Epidermal melanocyte (primary cell): ENCODE measurements around the gene DLL4.

Experiments used
- DNase-seq: peaks from one replicate; pipeline ENCODE4 v3.0.0; 2011; ENCODE audit warnings: low spot score; ENCODE audit not compliant: insufficient read length

DLL4 gene

DNA sequence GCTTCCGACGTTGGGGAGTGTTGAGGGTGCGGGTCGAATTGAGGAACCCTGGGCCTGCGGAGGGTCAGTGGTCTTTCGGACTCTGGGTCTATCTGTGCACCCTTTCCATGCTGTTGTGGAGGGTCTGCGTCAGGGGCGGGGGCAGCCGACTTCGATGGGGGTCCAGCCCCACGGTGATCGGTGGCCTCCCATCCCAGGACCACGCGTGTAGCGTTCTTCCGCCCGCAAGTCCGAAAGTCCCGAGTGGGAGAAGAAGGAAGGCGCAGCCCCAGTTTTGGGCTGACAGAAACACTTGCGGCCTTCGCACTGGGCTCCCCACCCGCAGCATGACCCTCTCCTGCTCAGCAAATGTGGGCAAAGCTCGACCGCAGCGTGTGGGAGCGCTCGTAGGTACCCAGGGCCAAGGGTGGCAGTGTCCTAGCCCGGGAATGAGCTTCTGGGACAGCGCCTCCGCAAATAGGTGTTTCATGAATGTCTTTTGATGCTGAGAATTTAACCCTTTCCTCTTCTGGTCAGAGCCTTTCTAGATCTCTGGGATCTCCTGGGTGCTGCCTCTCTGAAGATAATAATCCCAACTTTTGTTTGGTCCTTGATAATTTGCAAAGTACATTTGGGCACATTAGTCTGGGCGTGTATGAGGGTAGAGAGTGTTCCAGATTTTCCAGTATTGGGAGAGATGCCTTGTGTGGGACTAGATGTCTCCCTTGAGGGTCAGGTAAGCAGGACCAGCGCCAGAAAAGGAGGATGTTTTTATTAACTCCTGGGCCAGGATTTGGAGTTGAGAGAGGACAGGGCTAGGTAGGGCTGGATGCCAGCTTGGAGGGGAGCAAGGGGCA, 2.3 kb upstream of the DLL4 start:
- DNase-seq = no peak

DNA sequence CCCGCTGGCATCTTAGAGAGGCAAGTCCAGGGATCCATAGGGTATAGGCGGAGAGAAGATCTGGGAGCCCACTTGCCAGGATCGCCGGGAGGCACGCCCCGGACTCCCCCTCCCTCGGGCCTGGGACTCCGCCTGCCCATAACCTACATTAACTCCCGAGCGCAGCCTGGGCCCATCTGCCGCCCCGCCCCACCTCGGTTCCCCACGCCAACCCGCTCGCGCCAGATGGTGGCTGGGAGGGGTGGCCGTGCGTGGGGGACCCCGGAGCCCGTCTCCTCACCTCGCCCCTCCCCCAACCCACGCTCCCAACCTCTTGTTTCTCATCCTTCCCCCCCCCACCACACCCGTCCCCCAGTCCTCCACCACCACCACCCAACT, 1.7 kb upstream of the DLL4 start:
- DNase-seq = no peak

DNA sequence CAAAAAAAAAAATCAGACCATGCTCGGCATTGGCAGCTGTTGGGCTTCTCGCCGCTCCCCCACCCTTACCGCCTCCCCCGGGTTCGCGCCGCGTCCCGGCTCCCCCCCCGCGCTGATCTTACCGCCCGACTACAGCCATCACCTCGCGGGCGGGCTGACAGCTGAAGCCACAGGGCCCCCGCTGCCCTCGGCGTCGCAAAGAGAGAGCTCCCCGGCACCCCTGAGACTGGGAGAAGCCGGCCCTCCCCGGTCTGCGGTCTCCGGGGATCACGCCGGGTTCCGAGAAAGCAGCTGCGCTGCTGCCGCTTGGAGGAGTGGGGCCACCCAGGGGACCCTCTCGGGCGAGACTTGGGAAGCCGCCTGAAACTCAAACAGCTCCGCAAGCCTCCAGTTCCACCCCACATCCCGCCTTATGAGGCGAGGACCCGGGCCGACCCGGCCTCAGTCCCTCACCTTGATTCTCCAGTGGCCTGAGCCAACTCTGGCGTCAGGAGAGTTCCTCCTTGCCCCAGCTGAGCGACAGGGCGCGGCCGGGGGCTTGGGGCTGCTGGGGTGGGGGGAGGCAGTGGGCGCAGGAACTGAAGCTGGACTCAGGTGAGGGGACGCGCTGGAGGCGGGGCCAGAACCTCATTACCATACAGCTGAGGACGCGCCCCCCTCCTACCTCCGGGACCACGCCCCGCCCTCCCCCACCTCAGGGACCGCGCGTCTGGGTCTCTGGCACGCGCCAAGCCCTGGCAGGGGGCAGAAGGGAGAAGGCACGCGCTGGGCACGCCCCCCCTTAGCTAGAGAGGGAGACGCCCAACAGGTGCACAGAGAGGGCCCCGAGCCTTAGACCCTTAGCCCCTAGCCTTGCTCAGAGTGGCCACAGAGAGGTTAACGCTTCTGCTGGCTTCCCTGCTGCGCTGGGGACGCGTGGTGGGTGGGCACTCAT, 1.0 kb upstream of the DLL4 start:
- DNase-seq = no peak

DNA sequence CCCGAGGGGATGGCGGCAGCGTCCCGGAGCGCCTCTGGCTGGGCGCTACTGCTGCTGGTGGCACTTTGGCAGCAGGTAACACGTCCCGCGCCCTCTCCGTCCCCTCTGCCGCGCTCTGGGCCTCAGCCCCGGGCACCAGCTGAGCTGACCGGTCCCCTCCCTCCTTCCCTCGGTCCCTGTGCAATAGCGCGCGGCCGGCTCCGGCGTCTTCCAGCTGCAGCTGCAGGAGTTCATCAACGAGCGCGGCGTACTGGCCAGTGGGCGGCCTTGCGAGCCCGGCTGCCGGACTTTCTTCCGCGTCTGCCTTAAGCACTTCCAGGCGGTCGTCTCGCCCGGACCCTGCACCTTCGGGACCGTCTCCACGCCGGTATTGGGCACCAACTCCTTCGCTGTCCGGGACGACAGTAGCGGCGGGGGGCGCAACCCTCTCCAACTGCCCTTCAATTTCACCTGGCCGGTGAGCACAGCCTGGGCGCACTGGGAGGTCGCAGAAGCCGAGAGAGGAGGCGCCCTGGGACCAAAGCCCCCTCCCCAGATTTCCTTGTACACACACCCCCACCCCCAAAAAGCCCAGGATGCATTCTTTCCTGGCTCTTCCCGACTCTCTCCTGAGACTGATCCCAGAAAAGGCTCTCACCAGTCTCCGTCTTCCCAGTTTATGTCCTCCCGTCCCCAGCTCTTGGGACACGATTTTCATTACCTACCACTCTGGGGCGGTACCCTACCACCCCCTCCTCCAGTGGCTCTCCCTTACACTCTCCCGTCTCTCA, 705 bp downstream of the DLL4 start:
- no peak for DNase-seq

DNA sequence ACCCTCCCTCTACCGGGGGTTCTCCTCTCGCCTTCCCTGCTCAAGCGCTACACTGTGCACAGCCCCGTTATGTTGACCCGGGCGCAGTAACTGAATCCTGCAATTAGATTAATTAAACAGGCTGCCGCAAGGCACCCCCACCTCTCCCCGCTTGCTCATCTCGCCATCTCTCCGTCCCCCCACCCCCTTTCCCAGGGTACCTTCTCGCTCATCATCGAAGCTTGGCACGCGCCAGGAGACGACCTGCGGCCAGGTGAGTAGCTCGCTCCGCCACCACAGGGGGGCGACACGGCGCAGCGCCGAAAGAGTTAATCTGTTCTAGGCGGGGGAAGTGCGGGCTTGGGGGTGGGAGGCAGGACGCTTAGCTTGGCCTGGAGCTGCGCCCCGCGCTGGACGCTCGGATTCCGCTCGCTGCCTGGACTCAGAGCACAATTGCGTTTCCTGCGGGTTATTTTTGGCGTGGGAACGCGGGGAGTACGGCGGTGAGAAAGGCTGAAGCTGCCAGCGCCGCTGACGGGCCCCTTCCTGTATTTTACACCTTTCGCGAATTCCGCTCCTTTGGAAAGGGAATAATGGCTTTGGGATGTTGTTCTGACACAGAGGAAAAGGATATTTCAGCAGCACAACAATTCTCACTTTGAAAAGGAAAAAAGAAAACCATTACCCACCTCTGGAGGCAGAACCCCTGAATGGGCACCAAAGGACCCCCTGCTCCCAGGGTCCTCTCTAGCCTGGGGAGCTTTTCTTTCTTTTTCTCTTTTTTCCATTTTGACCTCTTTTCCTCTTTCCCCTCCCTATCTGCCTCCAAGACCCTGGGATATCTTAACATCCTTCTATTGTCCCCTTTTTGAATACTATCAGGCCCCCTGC, 1.5 kb downstream of the DLL4 start:
- DNase-seq = no peak

DNA sequence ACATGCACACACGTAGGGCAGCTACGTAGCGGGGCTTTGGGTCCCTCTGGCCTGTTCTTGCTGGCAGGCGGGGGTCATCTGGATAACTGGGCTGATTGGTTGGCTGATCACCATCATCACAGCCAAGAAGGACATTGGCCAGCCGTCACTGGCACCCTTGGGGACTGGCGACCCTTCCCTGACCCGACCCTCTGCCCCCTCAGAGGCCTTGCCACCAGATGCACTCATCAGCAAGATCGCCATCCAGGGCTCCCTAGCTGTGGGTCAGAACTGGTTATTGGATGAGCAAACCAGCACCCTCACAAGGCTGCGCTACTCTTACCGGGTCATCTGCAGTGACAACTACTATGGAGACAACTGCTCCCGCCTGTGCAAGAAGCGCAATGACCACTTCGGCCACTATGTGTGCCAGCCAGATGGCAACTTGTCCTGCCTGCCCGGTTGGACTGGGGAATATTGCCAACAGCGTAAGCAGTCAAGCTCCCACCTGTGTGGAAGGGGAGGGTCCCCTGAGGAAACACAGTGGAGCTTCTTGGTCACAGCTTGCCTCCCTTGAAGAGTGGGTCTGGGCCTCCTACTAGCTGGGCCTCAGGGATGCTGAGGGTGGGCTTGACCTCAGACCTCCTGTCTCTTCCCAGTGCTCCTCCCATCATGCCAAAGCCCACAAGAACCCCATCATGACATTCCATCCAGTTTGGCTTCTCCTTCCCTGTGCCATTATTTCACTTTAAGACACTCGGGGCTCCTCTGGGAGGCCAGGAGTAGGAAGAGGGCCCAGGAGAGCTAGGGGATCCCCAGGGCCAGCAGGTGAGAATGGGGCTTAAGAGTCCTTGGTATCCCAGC, 2.4 kb downstream of the DLL4 start:
- DNase-seq = no peak

DNA sequence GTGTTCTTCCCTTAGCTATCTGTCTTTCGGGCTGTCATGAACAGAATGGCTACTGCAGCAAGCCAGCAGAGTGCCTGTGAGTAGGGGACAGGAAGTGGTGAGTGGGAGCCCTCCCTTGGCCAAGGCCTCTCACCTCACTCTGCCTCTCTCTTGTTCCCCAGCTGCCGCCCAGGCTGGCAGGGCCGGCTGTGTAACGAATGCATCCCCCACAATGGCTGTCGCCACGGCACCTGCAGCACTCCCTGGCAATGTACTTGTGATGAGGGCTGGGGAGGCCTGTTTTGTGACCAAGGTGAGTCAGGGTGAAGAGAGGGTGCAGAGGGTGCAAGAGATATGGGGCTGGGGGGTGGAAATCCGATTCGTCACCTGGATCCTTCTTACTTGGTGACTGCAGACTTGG, 3.0 kb downstream of the DLL4 start:
- no peak for DNase-seq

DNA sequence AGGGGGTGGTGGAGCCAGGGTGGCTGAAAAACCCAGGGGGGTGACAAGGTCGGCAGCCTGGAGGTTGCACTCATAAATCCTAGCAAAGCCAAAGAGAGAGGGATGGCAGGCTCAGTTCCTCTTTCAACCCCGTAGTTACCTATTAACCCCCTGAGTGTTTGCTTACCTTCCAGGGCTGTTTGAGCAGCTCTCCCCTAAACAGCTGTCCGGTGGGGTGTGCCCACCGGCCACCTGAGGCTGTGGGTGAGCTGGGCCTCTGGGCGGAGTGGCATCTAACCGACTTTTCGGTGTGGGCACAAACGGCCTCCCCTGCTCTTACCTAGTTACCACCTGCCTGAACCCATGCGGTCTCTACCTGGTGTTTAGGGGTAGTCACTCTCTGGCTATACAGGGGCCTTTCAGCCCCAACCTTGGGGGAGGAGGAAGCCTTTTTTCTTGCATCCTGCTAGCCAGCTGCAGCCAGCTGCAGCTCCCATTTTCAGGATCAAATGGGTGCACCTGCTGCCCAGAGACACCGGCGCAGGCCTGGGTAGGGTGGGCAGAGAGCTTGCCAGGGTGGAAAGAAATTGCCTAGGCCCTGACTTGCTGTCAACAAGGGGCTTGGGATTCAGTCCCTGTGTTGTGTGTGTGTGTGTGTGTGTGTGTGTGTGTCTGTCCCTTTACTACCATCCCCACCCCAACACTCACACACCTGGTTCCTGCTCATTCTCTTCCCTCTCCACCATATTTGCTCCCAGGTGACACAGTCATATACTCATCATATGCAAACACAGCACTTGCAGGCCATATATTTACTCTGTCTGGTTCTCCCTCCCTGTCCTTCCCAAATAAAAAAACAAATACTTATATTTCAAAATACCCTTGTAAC, 3.7 kb downstream of the DLL4 start:
- no peak for DNase-seq

DNA sequence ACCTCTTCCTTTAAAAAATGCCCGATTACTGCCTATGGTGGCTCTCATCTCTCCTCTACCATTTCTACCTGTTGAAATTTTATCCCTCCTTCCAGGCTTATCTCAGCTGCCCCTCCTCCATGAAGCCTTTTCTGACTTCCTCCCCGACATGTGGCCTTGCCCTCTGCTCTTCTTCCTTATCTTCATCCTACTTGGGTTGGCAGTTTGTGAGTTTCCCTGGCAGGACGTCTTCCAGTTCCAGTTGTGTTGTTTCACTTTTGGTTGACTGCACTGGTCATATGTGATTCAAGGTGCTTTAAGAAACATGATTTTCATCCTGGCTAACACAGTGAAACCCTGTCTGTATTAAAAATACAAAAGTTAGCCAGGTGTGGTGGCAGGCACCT, 4.4 kb downstream of the DLL4 start:
- no peak for DNase-seq

DNA sequence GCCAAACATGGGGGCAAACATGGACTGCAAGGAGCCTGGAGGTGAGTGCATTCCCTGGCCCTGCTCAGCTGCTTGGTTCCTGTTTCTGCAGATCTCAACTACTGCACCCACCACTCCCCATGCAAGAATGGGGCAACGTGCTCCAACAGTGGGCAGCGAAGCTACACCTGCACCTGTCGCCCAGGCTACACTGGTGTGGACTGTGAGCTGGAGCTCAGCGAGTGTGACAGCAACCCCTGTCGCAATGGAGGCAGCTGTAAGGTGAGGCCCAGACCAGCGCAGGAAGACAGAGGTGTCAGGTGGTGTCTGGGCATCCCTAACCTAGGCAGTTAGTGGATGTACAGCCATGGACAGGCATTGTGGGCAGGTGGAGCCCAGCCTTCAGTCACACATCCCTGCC, 5.3 kb downstream of the DLL4 start:
- no peak for DNase-seq

DNA sequence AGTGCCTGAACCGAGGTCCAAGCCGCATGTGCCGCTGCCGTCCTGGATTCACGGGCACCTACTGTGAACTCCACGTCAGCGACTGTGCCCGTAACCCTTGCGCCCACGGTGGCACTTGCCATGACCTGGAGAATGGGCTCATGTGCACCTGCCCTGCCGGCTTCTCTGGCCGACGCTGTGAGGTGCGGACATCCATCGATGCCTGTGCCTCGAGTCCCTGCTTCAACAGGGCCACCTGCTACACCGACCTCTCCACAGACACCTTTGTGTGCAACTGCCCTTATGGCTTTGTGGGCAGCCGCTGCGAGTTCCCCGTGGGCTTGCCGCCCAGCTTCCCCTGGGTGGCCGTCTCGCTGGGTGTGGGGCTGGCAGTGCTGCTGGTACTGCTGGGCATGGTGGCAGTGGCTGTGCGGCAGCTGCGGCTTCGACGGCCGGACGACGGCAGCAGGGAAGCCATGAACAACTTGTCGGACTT, 7.1 kb downstream of the DLL4 start:
- DNase-seq = no peak

DNA sequence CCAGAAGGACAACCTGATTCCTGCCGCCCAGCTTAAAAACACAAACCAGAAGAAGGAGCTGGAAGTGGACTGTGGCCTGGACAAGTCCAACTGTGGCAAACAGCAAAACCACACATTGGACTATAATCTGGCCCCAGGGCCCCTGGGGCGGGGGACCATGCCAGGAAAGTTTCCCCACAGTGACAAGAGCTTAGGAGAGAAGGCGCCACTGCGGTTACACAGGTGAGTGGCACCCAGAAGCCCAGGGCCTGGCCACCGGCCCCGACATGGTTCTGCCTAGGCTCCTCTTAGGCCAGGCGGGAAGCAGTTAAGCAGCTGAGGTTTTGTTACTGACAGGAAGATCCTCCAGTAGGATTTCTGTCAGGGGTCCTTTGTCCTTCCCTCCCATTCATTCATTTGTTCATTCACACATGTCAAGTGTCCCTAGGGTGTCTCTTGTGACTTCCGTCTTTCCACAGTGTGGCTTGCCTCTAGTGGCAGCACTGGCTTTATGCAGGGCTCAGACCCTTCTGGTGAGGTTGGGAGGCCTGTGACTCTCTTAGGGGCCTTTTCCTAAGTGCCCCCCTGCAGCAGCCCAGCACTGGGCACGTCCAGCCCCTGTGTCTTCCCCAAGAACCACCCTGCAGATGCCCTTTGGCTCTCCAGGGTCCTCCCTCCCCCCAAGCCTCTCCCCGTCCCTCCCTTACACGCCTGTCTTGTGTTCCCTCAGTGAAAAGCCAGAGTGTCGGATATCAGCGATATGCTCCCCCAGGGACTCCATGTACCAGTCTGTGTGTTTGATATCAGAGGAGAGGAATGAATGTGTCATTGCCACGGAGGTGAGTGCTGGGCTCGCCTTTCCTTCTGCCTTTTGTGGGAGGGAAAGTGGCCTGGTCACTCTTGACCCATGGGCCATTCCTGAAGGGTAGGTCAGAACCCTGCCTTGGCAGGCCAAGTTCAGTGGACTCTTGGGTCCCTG, 7.8 kb downstream of the DLL4 start:
- no peak for DNase-seq

DNA sequence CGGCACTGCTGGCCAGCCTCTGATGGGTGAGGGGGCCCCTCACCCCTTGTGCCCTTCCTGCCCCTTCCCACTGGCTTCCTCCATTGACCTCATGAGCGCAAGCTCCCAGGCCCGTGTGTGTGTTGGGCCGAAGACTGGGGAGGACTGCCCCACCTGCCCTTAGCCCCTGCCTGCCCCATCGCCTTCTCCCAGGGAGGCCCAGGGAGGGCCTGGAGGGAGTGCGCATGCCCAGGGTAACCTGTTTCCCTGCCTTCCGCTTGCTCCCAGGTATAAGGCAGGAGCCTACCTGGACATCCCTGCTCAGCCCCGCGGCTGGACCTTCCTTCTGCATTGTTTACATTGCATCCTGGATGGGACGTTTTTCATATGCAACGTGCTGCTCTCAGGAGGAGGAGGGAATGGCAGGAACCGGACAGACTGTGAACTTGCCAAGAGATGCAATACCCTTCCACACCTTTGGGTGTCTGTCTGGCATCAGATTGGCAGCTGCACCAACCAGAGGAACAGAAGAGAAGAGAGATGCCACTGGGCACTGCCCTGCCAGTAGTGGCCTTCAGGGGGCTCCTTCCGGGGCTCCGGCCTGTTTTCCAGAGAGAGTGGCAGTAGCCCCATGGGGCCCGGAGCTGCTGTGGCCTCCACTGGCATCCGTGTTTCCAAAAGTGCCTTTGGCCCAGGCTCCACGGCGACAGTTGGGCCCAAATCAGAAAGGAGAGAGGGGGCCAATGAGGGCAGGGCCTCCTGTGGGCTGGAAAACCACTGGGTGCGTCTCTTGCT, 8.8 kb downstream of the DLL4 start:
- DNase-seq = no peak

DNA sequence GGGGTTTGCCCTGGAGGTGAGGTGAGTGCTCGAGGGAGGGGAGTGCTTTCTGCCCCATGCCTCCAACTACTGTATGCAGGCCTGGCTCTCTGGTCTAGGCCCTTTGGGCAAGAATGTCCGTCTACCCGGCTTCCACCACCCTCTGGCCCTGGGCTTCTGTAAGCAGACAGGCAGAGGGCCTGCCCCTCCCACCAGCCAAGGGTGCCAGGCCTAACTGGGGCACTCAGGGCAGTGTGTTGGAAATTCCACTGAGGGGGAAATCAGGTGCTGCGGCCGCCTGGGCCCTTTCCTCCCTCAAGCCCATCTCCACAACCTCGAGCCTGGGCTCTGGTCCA, 9.4 kb downstream of the DLL4 start:
- DNase-seq = no peak

DNA sequence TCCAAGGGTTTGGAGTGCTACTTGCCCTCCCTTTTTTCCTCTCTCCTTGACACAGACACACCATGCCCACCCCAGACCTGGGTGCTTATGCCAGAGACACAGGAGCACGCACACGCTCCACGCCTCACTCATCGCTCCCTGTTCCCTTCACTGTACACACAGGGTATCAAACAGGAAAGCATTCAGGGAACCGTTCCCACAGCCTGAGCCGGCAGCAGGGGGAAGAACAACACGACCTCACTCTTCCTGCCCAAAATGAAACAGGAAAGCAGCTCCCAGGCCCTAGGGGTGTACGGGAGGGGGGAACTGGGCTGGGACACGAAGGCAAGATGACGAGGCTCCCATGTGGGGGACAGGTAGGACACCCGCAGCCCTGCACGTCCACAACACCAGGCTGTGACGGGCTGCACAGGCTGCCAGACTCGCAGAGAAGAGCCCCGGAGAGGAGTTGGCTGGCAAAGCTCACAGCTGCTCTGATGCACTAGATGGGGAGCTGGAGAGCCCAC, 11.2 kb downstream of the DLL4 start:
- no peak for DNase-seq

DNA sequence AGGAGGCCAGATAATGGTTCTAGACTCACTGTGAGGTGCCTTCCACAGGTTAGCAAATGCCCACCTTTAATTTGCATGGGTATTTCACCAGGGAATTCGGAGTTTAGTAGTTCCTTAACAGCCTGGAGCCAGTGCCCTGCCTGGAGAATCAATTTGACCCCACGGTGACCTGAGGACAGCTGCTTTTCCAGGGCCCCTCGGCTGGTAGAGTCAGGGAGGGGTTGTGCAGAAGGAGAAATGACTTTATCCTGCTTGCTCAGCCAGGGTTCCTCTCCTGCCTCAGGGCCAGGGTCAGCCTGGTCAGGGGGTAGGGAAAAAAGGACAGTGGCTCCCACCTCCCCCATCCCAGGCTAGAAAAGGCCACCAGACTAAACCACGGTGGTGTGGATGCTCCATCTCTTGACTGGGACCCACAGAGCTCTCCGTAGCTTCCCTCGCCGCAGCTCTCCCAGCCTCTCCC, 12.0 kb downstream of the DLL4 start:
- DNase-seq = no peak
